HEK293 (cell line): ENCODE results near the gene ZNF862.

Experiments
- GLI4 ChIP-seq: fragments of 450-650 bp; formaldehyde crosslinking; IDR thresholded peaks from 2 replicates; pipeline ENCODE4 v1.5.1; 2016; ENCODE audit warnings: missing biosample characterization, missing genetic modification characterization
- OVOL3 ChIP-seq: fragments of 450-650 bp; formaldehyde crosslinking; IDR thresholded peaks from 2 replicates; pipeline ENCODE4 v1.5.1; 2016; ENCODE audit warnings: missing biosample characterization, missing genetic modification characterization
- SCRT2 ChIP-seq: fragments of 450-650 bp; formaldehyde crosslinking; IDR thresholded peaks from 2 replicates; pipeline ENCODE4 v1.5.1; 2016; ENCODE audit warnings: missing biosample characterization, missing genetic modification characterization
- ZEB2 ChIP-seq: fragments of 450-650 bp; formaldehyde crosslinking; IDR thresholded peaks from 2 replicates; pipeline ENCODE4 v1.5.1; 2016; ENCODE audit warnings: missing biosample characterization, missing genetic modification characterization
- ZFHX2 ChIP-seq: fragments of 450-650 bp; formaldehyde crosslinking; conservative IDR thresholded peaks from 2 replicates; pipeline ENCODE4 v1.5.1; 2016; ENCODE audit warnings: missing biosample characterization, missing genetic modification characterization
- ZFP41 ChIP-seq: fragments of 450-650 bp; formaldehyde crosslinking; IDR thresholded peaks from 2 replicates; pipeline ENCODE4 v1.5.1; 2016; ENCODE audit warnings: missing biosample characterization, missing genetic modification characterization, borderline replicate concordance
- ZFP69B ChIP-seq: fragments of 450-650 bp; formaldehyde crosslinking; IDR thresholded peaks from 2 replicates; pipeline ENCODE4 v1.5.1; 2016; ENCODE audit warnings: missing biosample characterization, missing genetic modification characterization
- ZNF138 ChIP-seq: fragments of 450-650 bp; formaldehyde crosslinking; IDR thresholded peaks from 2 replicates; pipeline ENCODE4 v1.5.1; 2016; ENCODE audit warnings: missing biosample characterization, missing genetic modification characterization, borderline replicate concordance
- ZNF221 ChIP-seq: fragments of 450-650 bp; formaldehyde crosslinking; IDR thresholded peaks from 2 replicates; pipeline ENCODE4 v1.5.1; 2017; ENCODE audit warnings: missing biosample characterization, missing genetic modification characterization, borderline replicate concordance
- ZNF23 ChIP-seq: fragments of 450-650 bp; formaldehyde crosslinking; IDR thresholded peaks from 2 replicates; pipeline ENCODE4 v1.5.1; 2016; ENCODE audit warnings: missing biosample characterization, missing genetic modification characterization, borderline replicate concordance
- ZNF266 ChIP-seq: fragments of 450-650 bp; formaldehyde crosslinking; IDR thresholded peaks from 2 replicates; pipeline ENCODE4 v1.5.1; 2016; ENCODE audit warnings: missing biosample characterization, missing genetic modification characterization, low read depth
- ZNF292 ChIP-seq: fragments of 450-650 bp; formaldehyde crosslinking; IDR thresholded peaks from 2 replicates; pipeline ENCODE4 v1.5.1; 2016; ENCODE audit warnings: low read depth, missing biosample characterization, missing genetic modification characterization, borderline replicate concordance
- ZNF302 ChIP-seq: fragments of 450-650 bp; formaldehyde crosslinking; IDR thresholded peaks from 2 replicates; pipeline ENCODE4 v1.5.1; 2016; ENCODE audit warnings: missing biosample characterization, missing genetic modification characterization, low read depth
- ZNF335 ChIP-seq: fragments of 450-650 bp; formaldehyde crosslinking; conservative IDR thresholded peaks from 2 replicates; pipeline ENCODE4 v1.5.1; 2016; ENCODE audit warnings: missing biosample characterization, missing genetic modification characterization
- ZNF354C ChIP-seq: fragments of 450-650 bp; formaldehyde crosslinking; IDR thresholded peaks from 2 replicates; pipeline ENCODE4 v1.5.1; 2016; ENCODE audit warnings: missing biosample characterization, missing genetic modification characterization, low read depth, borderline replicate concordance
- ZNF362 ChIP-seq: fragments of 450-650 bp; formaldehyde crosslinking; IDR thresholded peaks from 2 replicates; pipeline ENCODE4 v1.5.1; 2016; ENCODE audit warnings: missing biosample characterization, missing genetic modification characterization
- ZNF394 ChIP-seq: fragments of 450-650 bp; formaldehyde crosslinking; IDR thresholded peaks from 2 replicates; pipeline ENCODE4 v1.5.1; 2016; ENCODE audit warnings: missing biosample characterization, missing genetic modification characterization, mild to moderate bottlenecking, moderate library complexity, borderline replicate concordance
- ZNF510 ChIP-seq: fragments of 450-650 bp; formaldehyde crosslinking; IDR thresholded peaks from 2 replicates; pipeline ENCODE4 v1.5.1; 2018; ENCODE audit warnings: mild to moderate bottlenecking, missing genetic modification characterization, missing biosample characterization; ENCODE audit not compliant: insufficient replicate concordance
- ZNF558 ChIP-seq: fragments of 450-650 bp; formaldehyde crosslinking; IDR thresholded peaks from 2 replicates; pipeline ENCODE4 v1.5.1; 2016; ENCODE audit warnings: missing biosample characterization, missing genetic modification characterization
- ZNF560 ChIP-seq: fragments of 450-650 bp; formaldehyde crosslinking; IDR thresholded peaks from 2 replicates; pipeline ENCODE4 v1.5.1; 2017; ENCODE audit warnings: missing biosample characterization, missing genetic modification characterization, borderline replicate concordance
- ZNF561 ChIP-seq: fragments of 450-650 bp; IDR thresholded peaks from 2 replicates; pipeline ENCODE4 v1.5.1; 2018; ENCODE audit warnings: missing biosample characterization, missing genetic modification characterization, borderline replicate concordance
- ZNF621 ChIP-seq: fragments of 450-650 bp; formaldehyde crosslinking; IDR thresholded peaks from 2 replicates; pipeline ENCODE4 v1.5.1; 2017; ENCODE audit warnings: missing biosample characterization, missing genetic modification characterization
- ZNF629 ChIP-seq: fragments of 450-650 bp; formaldehyde crosslinking; IDR thresholded peaks from 2 replicates; pipeline ENCODE4 v1.5.1; 2017; ENCODE audit warnings: missing biosample characterization, missing genetic modification characterization
- ZNF660 ChIP-seq: fragments of 450-650 bp; IDR thresholded peaks from 2 replicates; pipeline ENCODE4 v1.5.1; 2018; ENCODE audit warnings: missing biosample characterization, mild to moderate bottlenecking, missing genetic modification characterization
- ZNF792 ChIP-seq: fragments of 450-650 bp; formaldehyde crosslinking; IDR thresholded peaks from 2 replicates; pipeline ENCODE4 v1.5.1; 2016; ENCODE audit warnings: missing biosample characterization, missing genetic modification characterization
- ZNF843 ChIP-seq: fragments of 450-650 bp; formaldehyde crosslinking; IDR thresholded peaks from 2 replicates; pipeline ENCODE4 v1.5.1; 2016; ENCODE audit warnings: missing biosample characterization, missing genetic modification characterization
- ZSCAN4 ChIP-seq: fragments of 450-650 bp; formaldehyde crosslinking; IDR thresholded peaks from 2 replicates; pipeline ENCODE4 v1.5.1; 2017; ENCODE audit warnings: missing biosample characterization, missing genetic modification characterization
- ZSCAN5A ChIP-seq: fragments of 450-650 bp; formaldehyde crosslinking; IDR thresholded peaks from 2 replicates; pipeline ENCODE4 v1.5.1; 2016; ENCODE audit warnings: missing biosample characterization, missing genetic modification characterization
- TF ChIP-seq, protein P1 (sequence below): fragments of 450-650 bp; formaldehyde crosslinking; IDR thresholded peaks from 2 replicates; pipeline ENCODE4 v1.5.1; 2017; ENCODE audit warnings: missing biosample characterization, missing genetic modification characterization
- TF ChIP-seq, protein P2 (sequence below): fragments of 450-650 bp; formaldehyde crosslinking; IDR thresholded peaks from 2 replicates; pipeline ENCODE4 v1.5.0; 2017; ENCODE audit warnings: missing biosample characterization, missing genetic modification characterization, borderline replicate concordance

ZNF862 gene

DNA sequence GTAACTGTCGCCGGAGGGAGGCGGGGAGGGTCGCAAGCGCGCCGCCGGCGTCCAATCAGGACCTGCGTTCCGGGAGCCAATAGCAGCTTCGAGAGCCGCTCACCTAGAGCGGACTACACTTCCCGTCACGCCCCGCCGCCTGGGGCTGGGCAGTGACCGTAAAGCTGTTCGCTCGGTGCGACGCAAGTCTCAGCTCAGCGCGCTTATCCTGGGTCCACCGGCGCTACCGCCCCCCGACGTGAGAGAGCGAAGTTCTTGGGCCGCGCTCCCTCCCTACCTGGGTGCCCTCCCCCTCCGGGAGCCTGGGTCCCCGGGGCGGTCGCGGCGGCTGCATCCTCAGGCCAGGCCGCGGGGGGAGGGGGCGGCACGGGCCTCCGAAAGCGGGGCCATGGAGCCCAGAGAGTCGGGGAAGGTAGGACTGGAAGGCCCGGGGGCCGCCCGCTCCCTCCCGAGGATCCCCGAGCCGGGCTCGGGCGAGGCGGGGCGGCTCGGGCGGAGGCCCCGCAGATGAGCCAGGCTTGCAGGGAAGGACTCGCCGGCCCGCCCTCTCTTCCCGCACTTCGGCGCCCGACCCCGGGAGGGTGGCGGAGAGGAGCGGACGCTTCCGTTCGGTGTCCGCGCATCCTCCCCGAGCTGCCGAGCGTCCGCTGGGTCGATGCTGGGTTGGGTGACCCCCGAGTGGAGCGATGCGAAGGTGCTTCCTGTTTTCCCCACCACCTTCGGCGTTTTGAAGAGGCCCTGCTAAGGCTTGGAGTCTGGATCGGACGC is at the start of gene ZNF862 (continued):
- TF ChIP-seq, protein P1, sequence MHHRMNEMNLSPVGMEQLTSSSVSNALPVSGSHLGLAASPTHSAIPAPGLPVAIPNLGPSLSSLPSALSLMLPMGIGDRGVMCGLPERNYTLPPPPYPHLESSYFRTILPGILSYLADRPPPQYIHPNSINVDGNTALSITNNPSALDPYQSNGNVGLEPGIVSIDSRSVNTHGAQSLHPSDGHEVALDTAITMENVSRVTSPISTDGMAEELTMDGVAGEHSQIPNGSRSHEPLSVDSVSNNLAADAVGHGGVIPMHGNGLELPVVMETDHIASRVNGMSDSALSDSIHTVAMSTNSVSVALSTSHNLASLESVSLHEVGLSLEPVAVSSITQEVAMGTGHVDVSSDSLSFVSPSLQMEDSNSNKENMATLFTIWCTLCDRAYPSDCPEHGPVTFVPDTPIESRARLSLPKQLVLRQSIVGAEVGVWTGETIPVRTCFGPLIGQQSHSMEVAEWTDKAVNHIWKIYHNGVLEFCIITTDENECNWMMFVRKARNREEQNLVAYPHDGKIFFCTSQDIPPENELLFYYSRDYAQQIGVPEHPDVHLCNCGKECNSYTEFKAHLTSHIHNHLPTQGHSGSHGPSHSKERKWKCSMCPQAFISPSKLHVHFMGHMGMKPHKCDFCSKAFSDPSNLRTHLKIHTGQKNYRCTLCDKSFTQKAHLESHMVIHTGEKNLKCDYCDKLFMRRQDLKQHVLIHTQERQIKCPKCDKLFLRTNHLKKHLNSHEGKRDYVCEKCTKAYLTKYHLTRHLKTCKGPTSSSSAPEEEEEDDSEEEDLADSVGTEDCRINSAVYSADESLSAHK (tag by site-specific recombination), result no peak
- TF ChIP-seq ZNF792 (tag by site-specific recombination) (no peak), ZNF660 (tag by site-specific recombination) (peak; percentile 77), ZNF266 (tag by site-specific recombination) (no peak), ZNF221 (no peak), ZNF292 (tag by site-specific recombination) (no peak), ZNF629 (tag by site-specific recombination) (peak; percentile 46; the same call in 1 of the 2 replicates), ZNF394 (tag by site-specific recombination) (peak; percentile 52; the same call in 1 of the 2 replicates), ZNF138 (tag by site-specific recombination) (no peak), ZNF560 (tag by site-specific recombination) (no peak), ZNF558 (no peak), SCRT2 (tag by site-specific recombination) (no peak), ZNF843 (tag by site-specific recombination) (0 out of 2 replicates have a peak, but pooled peaks have one; percentile 15), GLI4 (tag by site-specific recombination) (no peak; the same call in 1 of the 2 replicates), ZNF561 (tag by site-specific recombination) (peak; percentile 98), ZNF362 (tag by site-specific recombination) (no peak), ZEB2 (peak; percentile 91), ZNF302 (tag by site-specific recombination) (no peak), ZFHX2 (tag by site-specific recombination) (peak; percentile 39), ZNF510 (tag by site-specific recombination) (no peak), ZNF23 (tag by site-specific recombination) (no peak), ZFP69B (peak; percentile 97), OVOL3 (tag by site-specific recombination) (no peak), ZSCAN5A (peak; percentile 92; the same call in 1 of the 2 replicates), ZNF354C (tag by site-specific recombination) (no peak), ZNF335 (tag by site-specific recombination) (peak; percentile 88), ZFP41 (tag by site-specific recombination) (no peak), ZSCAN4 (tag by site-specific recombination) (no peak), ZNF621 (no peak)
- TF ChIP-seq, protein P2, sequence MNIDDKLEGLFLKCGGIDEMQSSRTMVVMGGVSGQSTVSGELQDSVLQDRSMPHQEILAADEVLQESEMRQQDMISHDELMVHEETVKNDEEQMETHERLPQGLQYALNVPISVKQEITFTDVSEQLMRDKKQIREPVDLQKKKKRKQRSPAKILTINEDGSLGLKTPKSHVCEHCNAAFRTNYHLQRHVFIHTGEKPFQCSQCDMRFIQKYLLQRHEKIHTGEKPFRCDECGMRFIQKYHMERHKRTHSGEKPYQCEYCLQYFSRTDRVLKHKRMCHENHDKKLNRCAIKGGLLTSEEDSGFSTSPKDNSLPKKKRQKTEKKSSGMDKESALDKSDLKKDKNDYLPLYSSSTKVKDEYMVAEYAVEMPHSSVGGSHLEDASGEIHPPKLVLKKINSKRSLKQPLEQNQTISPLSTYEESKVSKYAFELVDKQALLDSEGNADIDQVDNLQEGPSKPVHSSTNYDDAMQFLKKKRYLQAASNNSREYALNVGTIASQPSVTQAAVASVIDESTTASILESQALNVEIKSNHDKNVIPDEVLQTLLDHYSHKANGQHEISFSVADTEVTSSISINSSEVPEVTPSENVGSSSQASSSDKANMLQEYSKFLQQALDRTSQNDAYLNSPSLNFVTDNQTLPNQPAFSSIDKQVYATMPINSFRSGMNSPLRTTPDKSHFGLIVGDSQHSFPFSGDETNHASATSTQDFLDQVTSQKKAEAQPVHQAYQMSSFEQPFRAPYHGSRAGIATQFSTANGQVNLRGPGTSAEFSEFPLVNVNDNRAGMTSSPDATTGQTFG (tag by site-specific recombination), result no peak
